GM21360 (cell line): ENCODE measurements around the gene ATXN1.

Experiments
- ATAC-seq: cut with Tn5 transposase; IDR thresholded peaks from one replicate; pipeline ENCODE4 v1.9.1; 2021; ENCODE audit warnings: mild to moderate bottlenecking, moderate library complexity; ENCODE audit not compliant: unreplicated experiment

The ATXN1 gene

GRCh38 chr6:16512544-16513290, 248.5 kb downstream of the ATXN1 start:
- ATAC-seq: no peak

DNA sequence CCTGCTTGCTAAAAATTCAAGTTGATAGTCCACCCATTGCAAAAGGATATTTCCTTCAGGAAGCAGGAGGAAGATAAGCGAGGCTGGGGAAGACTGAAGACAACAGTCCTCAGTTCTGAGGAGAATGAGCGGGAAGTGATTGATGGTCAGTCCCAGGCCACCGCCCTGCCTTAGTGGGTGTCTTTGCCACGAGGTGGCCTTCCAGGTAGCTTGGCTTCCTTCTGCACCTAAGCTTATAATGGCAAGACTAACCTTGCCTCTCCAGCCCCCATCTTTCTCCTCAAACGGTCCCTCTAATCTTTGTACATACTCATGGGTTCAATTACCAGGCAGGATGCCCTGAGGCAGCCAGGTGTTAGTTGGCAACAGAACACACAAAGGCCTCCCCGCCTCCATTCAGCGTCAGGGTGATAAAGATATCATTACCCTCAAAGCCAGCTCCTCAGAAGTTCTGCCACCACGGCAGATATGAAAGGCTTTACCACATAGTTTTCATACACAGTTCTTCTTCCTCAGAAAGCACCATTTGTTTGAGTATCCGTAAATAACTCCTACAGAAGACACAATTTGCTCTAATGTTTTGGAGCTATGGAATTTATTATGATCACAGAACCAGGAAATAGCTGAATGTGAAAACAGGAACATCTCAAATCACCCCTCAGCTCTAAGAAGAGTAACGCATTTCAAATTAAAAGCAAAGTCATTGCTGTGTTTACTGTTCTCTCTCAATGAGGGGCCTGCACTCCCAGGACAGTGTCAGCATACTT, 249.4 kb downstream of the ATXN1 start:
- no peak for ATAC-seq

DNA sequence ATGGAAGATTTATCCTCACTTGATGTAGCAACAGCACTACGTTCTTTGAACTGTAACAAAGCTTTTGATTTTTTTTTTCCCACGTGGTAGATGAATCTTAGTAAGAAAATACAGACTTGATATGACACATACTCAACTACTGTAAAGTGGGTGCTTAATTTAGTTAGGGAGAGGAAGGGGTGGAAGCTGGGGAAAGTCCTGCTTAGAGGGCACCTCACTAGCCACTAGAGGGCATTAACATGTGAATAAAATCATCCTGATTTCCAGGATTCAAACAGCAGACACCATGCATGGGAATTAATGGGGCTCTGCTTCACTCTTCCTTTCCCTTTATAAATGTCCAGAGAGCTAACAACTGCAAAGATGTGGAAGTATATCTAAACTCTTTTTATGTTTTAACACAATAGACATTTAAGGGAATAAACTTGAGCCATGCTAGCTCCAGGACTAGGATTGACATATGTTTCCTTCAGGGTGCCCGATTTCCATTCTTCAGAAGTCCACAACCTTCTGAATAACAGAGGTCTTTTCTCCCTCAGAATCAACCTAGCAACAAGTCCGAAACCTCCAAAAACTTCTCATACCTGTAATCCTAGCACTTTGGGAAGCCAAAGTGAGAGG, 250.1 kb downstream of the ATXN1 start:
- ATAC-seq: no peak

DNA sequence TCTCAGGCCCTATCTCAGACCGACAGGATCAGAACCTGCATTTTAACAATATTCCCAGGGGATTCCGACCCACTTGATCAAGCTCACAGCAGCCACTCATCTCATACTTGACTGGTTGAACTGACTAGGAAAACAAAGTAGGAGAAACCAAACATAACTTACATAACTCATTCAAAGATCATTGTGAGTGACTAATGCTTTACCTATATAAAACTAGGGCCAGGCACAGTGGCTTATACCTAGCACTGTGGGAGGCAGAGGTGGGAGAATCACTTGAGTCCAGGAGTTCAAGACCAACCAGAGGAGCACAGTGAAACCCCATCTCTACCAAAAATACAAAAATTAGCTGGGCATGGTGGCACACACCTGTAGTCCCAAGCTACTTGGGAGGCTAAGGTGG, 251.0 kb downstream of the ATXN1 start:
- ATAC-seq: no peak

DNA sequence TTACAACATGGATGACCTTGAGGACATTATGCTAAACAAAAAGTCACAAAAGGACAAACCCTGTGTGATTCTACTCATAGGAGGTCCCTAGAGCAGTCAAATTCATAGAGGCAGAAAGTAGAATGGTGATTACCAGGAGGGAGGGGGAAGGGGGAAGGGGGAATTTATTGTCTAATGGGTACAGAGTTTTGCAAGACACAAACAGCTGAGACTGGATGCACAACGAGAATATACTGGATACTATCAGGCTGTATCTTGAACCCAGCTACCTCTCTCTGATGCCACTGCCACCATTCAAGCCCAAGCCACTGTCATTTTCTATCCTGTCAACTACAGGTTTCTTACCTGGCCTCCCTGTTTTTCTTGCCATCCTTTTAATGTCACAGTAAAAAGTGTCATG, 252.3 kb downstream of the ATXN1 start:
- ATAC-seq: no peak

GRCh38 chr6:16505711-16506357, 255.4 kb downstream of the ATXN1 start:
- ATAC-seq: no peak

- no peak for ATAC-seq
Measured at GRCh38 chr6:16504609-16505008, 256.7 kb downstream of the ATXN1 start.

DNA sequence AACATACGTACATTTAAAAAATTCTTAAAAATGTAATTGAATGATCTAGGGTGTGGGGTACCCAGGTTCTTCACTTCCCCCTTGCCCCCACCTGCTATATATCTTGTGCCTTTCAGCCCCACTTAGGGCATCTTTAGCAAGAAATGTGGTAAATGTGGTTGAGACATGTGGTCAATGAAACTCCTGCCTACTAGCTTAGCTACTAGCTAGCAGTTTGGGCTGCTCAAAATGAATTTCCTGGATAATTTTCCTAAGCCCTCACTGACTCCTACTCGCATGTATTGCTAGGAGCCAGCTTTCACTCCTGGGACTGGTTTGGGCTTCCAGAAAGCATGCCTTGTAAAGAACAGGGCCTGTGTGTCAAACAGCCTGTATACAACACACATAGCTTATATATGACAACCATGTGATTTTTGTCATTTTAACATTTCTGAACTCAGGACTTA, 257.3 kb downstream of the ATXN1 start:
- ATAC-seq: no peak

GRCh38 chr6:16503241-16503775, 258.0 kb downstream of the ATXN1 start:
- no peak for ATAC-seq

DNA sequence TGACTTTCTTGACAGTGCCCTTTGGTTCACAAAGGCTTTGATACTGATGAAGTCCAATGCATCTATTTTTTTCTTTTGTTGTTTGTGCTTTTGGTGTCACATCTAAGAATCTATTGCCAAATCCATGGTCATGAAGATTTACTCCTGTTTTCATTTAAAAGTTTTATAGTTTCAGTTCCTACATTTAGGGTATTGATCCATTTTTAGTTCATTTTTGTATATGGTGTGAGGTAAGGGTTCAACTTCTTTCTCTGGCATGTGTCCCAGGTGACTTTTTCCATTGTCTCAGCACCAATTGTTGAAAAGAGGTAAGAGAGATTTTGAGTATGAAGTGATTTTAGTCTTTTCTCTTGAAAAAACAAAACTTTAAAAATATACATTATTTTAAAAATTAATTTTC, 262.3 kb downstream of the ATXN1 start:
- ATAC-seq: no peak

DNA sequence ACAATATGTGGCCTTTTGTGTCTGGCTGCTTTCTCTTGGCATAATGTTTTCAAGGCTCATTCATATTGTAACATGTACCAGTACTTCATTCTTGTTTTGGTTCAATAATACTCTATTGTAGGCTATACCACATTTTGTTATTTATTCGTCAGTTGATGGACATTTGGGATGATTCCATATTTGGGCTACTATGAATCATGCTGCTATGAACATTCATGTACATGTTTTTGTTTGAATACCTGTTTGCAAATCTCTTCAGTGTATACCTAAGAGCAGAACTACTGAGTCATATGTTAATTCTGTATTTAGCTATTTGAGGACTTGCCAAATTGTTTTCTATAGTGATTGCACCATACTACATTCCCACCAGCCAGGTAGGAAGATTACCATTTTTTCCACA, 263.0 kb downstream of the ATXN1 start:
- no peak for ATAC-seq

DNA sequence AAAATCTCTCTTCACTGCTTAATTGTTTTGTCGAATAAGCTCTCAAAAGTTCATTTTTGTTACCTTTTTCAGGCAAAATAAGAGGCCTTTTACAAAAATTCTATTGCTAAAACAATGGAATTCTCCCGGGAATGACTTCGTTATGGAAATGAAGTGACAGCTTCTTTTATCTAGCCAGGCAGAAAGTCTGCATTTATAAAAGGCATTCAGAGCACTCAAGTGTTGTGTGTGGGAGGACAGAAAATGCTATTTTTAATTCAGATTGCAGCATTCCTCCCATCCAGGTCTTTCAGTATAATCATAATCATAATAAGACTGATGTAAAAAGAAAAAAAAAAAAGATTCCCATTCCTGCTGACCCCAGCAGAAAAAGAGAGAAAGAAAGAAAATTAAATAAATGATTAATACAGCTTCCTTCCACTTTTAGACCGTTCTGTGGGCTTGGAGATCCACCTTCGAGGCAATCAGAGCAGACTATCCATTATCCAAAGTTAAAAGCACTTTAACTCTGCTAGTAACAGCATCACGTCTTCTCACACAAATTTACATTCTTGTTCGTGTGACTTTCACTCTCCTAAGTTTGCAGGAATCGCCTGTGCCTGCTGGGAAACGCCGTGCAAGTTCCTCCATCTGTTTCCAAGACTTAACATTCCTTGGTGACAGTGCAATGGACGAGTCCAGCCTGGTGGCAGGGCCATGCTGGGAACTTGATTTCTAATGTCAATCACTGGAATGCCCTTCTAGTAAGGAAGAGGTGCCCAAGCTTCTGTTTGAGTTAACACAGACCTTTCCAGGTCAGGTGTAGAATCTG, 264.1 kb downstream of the ATXN1 start:
- ATAC-seq: no peak

DNA sequence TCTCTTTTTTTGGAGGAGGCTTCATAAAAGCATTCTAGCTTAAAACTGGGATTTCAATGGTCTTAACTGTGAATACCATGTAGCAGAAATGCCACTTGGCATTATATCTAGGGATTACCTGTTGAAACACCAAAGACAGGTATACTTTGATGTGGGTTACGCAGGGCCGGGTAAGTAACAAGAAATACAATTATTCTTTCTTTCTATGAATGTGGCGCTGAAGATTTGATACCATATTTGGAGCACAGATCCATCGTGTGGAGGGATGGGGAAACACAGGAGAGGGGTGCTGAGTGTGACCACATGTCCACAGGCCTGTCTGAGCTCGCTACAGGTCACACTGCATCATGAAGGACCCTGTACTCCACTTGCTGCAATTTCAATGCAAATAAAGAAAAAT, 265.1 kb downstream of the ATXN1 start:
- no peak for ATAC-seq

GRCh38 chr6:16494793-16495192, 266.5 kb downstream of the ATXN1 start:
- ATAC-seq: peak; percentile 84

- no peak for ATAC-seq
Measured at GRCh38 chr6:16493802-16494201, 267.5 kb downstream of the ATXN1 start.

- peak; percentile 30 for ATAC-seq
Measured at GRCh38 chr6:16493112-16493511, 268.1 kb downstream of the ATXN1 start.

- no peak for ATAC-seq
Measured at GRCh38 chr6:16491666-16492313, 269.5 kb downstream of the ATXN1 start.

- no peak for ATAC-seq
Measured at GRCh38 chr6:16490616-16491015, 270.6 kb downstream of the ATXN1 start.

GRCh38 chr6:16488813-16489212, 272.4 kb downstream of the ATXN1 start:
- ATAC-seq: no peak
